HG03558 (cell line): Measurements from ENCODE around the gene DAZAP1.
"Not testable (repeated sequence)": the region's sequence is repeated elsewhere in the genome, so short reads cannot be mapped to it uniquely, and the experiment has no call there.

Experiments used
- ATAC-seq: cut with Tn5 transposase; IDR thresholded peaks from one replicate; pipeline ENCODE4 v1.9.1; 2021; ENCODE audit warnings: moderate number of reproducible peaks; ENCODE audit not compliant: unreplicated experiment; ENCODE audit errors: extremely low read depth

DAZAP1 gene

GRCh38 chr19:1409204-1410005 is 2.0 kb downstream of the DAZAP1 start:
- ATAC-seq: no peak

GRCh38 chr19:1410136-1410786 is 2.9 kb downstream of the DAZAP1 start:
- no peak for ATAC-seq

DNA sequence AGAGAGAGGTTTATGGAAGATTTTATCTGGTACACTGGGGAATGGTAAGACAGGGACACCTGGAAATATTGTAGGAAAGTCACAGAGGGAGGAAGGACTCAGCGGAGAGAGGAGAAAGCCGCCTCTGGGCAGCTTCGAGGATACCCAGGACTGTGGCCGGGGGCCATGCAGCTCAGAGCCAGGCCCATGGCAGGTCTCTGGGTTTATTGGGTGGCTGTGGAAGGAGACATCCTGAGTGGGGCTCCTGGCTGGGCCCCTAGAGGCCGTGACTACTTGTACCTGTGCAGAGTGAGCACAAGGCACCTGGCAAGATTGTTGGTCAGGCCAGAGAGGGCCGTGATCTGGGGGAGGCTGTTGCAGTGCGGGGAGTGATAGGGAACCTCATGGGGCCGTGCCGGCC is 3.4 kb downstream of the DAZAP1 start:
- ATAC-seq: no peak

GRCh38 chr19:1411255-1412191 is 4.1 kb downstream of the DAZAP1 start:
- no peak for ATAC-seq

- ATAC-seq: no peak
Observed at GRCh38 chr19:1412323-1412923, 5.0 kb downstream of the DAZAP1 start.

- ATAC-seq: no peak
Observed at GRCh38 chr19:1412995-1413800, 5.8 kb downstream of the DAZAP1 start.

GRCh38 chr19:1416014-1416841 is 8.8 kb downstream of the DAZAP1 start:
- ATAC-seq: no peak

- ATAC-seq: no peak
Observed at GRCh38 chr19:1417145-1417544, 9.8 kb downstream of the DAZAP1 start.

DNA sequence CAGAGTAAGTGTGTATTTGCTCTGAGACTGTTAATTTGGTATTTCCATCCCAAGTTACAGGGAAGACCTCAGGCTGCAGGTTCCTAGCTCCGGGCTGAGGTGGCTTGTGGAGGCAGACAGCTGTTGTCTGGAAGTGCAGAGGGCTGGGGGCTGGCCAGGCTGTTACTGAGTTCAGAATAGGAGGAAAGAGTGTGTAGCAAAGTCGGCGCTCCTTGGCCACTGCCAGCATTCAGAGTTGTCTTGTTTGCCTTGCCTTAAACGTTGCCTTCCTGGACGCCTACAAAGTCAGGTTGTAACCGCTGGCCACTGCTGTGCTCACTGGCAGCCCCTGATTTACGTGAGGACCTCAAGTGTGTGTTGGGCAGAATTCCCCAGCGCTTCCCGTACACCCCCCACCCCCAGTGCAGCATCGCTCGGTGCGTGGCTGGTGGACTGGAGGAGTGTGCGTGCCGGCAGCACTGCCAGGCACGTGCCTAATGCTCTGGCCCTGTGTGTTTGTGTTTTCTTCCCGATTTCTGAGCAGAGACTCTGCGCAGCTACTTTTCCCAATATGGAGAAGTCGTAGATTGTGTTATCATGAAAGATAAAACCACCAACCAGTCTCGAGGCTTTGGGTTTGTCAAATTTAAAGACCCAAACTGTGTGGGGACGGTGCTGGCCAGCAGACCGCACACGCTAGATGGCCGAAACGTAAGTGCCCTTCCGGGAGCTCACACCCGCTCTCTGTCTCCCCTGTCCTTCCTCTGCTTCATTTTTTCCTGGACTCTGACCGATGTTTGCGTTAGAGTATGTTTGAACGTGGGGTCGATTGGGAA is 10.5 kb downstream of the DAZAP1 start:
- no peak for ATAC-seq

DNA sequence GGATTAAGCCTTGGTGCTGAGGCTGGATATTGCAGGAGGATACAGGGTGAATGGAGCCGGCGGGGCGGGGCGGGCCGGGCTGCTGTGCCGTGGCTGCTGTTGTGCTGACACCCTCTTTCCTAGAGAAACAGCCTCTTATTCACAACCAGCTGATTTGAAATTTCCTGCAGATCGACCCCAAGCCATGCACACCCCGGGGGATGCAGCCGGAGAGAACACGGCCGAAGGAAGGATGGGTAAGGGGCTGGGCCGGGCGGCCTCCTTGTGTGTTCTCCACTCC is 11.1 kb downstream of the DAZAP1 start:
- no peak for ATAC-seq

DNA sequence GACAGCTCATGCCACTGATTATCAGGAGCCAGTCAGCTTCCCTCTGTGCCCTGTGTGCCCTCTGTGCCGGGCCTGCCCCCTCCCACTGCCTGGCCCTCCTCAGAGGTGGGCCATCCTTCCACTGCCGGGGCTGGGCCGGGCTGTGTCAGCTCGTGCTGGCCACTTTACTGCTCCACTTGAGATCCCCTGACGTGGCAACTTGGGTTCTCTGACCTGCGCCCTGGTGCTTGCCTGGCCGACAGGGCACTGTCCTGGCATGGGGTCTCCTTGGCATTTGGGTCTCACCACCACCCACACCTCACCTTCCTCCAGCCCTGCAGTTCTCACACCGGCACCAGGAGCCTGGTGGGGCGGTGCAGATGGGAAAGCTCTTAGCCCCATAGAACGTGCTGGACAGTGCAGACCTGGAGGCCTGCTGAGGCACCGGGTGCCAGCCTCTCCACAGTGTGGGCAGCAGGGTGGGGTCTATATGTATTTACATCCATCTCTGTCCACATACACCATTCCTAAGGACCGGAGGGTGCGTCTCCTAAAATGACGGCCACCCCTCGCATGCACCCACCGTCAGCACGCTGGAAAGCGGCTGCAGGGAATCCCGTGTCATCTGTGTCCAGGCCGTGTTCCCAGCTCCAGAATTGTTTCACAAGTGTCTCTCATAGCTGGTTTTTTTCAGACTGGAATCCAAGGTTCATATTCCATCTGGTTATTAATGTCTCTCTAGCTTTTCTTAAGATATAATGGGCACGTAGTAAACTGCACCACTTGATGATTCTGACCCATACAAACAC is 11.8 kb downstream of the DAZAP1 start:
- ATAC-seq: no peak

DNA sequence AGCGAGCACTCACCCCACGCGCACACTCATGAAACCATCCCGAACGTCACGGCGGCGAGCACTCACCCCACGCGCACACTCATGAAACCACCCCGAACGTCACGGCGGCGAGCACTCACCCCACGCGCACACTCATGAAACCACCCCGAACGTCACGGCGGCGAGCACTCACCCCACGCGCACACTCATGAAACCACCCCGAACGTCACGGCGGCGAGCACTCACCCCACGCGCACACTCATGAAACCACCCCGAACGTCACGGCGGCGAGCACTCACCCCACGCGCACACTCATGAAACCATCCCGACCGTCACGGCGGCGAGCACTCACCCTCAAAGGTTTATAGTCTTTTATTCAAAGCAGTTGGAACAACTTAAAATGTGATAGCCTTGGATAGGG is 12.7 kb downstream of the DAZAP1 start:
- not testable (repeated sequence) for ATAC-seq

- no peak for ATAC-seq
Observed at GRCh38 chr19:1420590-1420989, 13.2 kb downstream of the DAZAP1 start.

GRCh38 chr19:1421218-1421957 is 14.0 kb downstream of the DAZAP1 start:
- no peak for ATAC-seq

GRCh38 chr19:1421958-1422305 is 14.5 kb downstream of the DAZAP1 start:
- no peak for ATAC-seq

DNA sequence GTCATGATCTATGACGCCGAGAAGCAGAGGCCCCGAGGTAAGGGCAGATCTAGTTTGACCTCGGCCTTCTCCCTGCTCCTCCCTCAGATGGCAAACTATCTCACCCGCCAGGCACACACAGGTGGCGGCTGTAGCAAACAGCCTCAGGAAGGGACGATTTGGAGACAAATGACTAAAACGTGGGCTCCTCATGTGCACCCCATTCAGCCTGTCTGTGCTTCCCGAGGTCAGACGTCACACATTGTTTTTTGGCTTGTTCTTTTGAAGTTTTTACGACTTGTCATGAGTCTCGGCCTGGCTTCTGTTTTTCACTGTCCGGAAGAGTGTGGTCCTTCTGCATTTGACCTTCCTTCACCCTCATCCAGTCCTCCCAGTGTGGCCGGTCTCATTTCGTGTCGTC is 15.0 kb downstream of the DAZAP1 start:
- no peak for ATAC-seq

GRCh38 chr19:1422943-1423342 is 15.6 kb downstream of the DAZAP1 start:
- ATAC-seq: no peak
